GM11168 (cell line): Measurements from ENCODE around the gene E2F1.

Source experiments
- in situ Hi-C: fragments of 300-500 bp; cut with MboI; formaldehyde crosslinking; loops from one replicate; pipeline ENCODE4 v1.12.0; 2022; ENCODE audit warnings: low sequenced_read_pairs; ENCODE audit not compliant: unreplicated experiment

E2F1 gene

GRCh38 chr20:33660685-33661058, 25.5 kb downstream of the E2F1 start:
- in situ Hi-C loops, result no loop called here

- in situ Hi-C loops, result no loop called here
Measured at GRCh38 chr20:33660035-33660684, 26.0 kb downstream of the E2F1 start.

- in situ Hi-C loops, result no loop called here
Measured at GRCh38 chr20:33659341-33660034, 26.7 kb downstream of the E2F1 start.

- in situ Hi-C loops, result no loop called here
Measured at GRCh38 chr20:33658929-33659328, 27.3 kb downstream of the E2F1 start.

- in situ Hi-C loops, result no loop called here
Measured at GRCh38 chr20:33658510-33658909, 27.7 kb downstream of the E2F1 start.

- in situ Hi-C loops, result no loop called here
Measured at GRCh38 chr20:33657704-33658095, 28.5 kb downstream of the E2F1 start.

- in situ Hi-C loops, result no loop called here
Measured at GRCh38 chr20:33656783-33657703, 29.1 kb downstream of the E2F1 start.

GRCh38 chr20:33656010-33656782, 30.0 kb downstream of the E2F1 start:
- in situ Hi-C loops, result no loop called here

GRCh38 chr20:33655164-33655563, 31.0 kb downstream of the E2F1 start:
- in situ Hi-C loops, result no loop called here

- in situ Hi-C loops, result loop anchor here (5.0 kb wide), 1 partner anchor 187 kb away; no protein-coding TSS in a partner anchor
Measured at GRCh38 chr20:33654680-33655161, 31.5 kb downstream of the E2F1 start.

GRCh38 chr20:33653900-33654596, 32.1 kb downstream of the E2F1 start:
- in situ Hi-C loops, result loop anchor here (5.0 kb wide), 1 partner anchor 187 kb away; no protein-coding TSS in a partner anchor

- in situ Hi-C loops, result loop anchor here (5.0 kb wide), 1 partner anchor 186 kb away; no protein-coding TSS in a partner anchor
Measured at GRCh38 chr20:33653218-33653899, 32.8 kb downstream of the E2F1 start.

GRCh38 chr20:33651562-33652048, 34.6 kb downstream of the E2F1 start:
- in situ Hi-C loops, result loop anchor here (5.0 kb wide), 1 partner anchor 184 kb away; no protein-coding TSS in a partner anchor

- in situ Hi-C loops, result loop anchor here (5.0 kb wide), 1 partner anchor 184 kb away; no protein-coding TSS in a partner anchor
Measured at GRCh38 chr20:33650753-33651561, 35.2 kb downstream of the E2F1 start.

- in situ Hi-C loops, result loop anchor here (5.0 kb wide), 1 partner anchor 183 kb away; no protein-coding TSS in a partner anchor
Measured at GRCh38 chr20:33650111-33650752, 36.0 kb downstream of the E2F1 start.

GRCh38 chr20:33649201-33649681, 36.9 kb downstream of the E2F1 start:
- in situ Hi-C loops, result no loop called here
